ENCODE measurements around the gene CNOT6.

CNOT6 gene

DNA sequence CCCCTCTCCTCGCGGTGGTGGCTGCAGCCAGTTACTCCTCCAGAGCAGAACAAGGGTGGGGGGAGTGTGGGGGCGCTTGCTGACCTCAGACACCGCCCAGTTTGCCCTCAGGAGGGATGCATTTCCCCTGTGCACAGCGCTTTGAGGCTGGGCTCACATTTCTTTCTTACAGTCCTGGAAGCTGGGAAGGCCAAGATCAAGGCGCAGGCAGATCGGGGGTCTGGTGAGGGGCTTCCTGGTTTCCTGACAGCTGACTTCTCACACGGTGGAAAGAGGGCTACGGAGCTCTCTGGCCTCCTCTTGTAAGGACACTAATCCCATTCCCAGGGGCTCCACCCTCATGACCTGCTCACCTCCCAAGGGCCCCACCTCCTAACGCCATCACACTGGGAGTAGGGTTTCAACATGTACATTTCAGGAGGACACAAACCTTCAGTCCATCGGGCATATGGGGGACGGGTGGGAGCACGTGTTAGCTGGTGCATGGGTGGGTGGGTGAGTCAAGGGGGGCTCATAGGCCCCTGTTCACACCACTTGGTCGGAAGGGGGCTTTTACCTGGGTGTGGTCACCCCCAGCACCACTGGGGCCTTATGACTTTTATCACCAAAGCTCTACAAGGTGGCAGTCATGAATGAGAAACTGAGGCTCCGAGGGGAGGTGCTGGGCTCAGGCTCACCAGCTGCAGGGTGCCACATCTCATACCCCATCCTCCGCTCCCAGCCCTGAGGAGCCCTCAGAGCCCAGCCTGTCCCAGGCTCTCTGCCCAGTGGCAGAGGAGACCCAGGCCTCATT, 104.8 kb downstream of the CNOT6 start:
- in situ Hi-C loops (cut with MboI; ENCODE audit: low sequenced_read_pairs): no loop called here

GRCh38 chr5:180599590-180599914, 105.4 kb downstream of the CNOT6 start:
- in situ Hi-C loops (cut with MboI; ENCODE audit: low sequenced_read_pairs): no loop called here

GRCh38 chr5:180599981-180600553, 105.9 kb downstream of the CNOT6 start:
- in situ Hi-C loops (cut with MboI; ENCODE audit: low sequenced_read_pairs): no loop called here

DNA sequence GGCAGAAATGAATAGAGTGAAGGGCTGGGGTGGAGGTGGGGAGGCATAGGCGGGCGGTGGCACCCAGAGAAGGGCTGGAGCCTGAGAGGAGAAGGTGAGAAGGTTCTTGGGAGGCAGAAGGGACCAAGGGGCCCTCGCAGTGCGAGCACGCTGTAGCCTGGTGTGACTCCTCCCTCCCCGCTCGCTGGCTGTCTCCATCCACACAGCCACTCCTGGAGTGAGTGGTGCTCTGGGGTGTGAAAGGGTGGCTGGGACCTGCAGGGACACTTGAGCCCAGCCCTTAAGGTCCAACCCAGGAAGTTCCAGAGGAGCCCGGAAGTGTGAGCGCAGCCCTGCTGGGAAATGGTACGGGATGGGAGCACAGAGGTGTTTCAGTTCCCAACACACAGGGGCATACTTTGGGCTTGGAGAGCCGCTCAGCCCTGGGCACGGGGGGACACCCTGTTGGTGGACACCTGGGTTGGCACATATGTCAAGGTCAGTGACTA, 106.4 kb downstream of the CNOT6 start:
- in situ Hi-C loops (cut with MboI; ENCODE audit: low sequenced_read_pairs): no loop called here

GRCh38 chr5:180601591-180602480, 107.7 kb downstream of the CNOT6 start:
- in situ Hi-C loops (cut with MboI; ENCODE audit: low sequenced_read_pairs): no loop called here

- in situ Hi-C loops (cut with MboI; ENCODE audit: low sequenced_read_pairs): no loop called here
Observed at GRCh38 chr5:180602481-180603075, 108.4 kb downstream of the CNOT6 start.

- in situ Hi-C loops (cut with MboI; ENCODE audit: low sequenced_read_pairs): no loop called here
Observed at GRCh38 chr5:180603076-180603594, 109.0 kb downstream of the CNOT6 start.

GRCh38 chr5:180604271-180604670, 110.1 kb downstream of the CNOT6 start:
- in situ Hi-C loops (cut with MboI; ENCODE audit: low sequenced_read_pairs): no loop called here

- in situ Hi-C loops (cut with MboI; ENCODE audit: low sequenced_read_pairs): no loop called here
Observed at GRCh38 chr5:180605554-180606214, 111.5 kb downstream of the CNOT6 start.

- in situ Hi-C loops (cut with MboI; ENCODE audit: low sequenced_read_pairs): no loop called here
Observed at GRCh38 chr5:180606215-180606785, 112.1 kb downstream of the CNOT6 start.

- in situ Hi-C loops (cut with MboI; ENCODE audit: low sequenced_read_pairs): no loop called here
Observed at GRCh38 chr5:180607861-180608571, 113.8 kb downstream of the CNOT6 start.

DNA sequence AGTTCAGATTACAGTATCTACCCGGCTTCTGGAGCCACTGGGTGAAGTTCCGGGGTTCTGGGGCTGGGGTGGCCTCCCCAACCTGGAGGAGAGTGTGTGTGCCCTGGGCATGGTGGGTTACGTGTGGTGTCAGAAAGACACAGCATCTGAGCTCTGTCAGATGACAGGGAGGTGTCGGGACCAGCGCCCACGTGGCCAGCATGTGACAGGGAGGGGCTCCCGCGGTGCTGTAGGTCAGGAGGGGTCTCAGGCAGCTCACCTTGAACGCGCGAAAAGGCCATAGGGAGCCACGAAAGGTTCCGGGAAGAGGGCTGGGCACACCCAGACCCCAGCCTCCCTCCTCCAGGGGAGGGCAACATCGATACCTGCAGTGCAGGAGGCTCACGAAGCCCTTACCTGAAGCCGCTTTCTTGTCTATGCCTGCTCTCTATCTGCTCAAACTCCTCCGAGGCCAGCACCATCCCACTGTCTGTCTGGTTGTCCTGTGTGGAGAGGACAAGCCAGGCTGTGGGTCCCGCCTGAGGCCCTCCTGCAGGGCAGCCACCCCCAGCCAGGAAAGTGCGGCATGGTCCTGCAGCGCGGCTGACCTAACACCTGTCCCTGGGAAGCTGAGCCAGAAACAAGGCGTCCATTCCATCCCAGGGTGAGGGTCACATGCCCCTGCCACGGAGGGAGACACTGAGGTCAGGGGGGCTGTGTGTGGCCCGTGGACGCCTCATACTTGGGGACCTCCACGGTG, 114.6 kb downstream of the CNOT6 start:
- in situ Hi-C loops (cut with MboI; ENCODE audit: low sequenced_read_pairs): no loop called here

GRCh38 chr5:180609386-180609785, 115.2 kb downstream of the CNOT6 start:
- in situ Hi-C loops (cut with MboI; ENCODE audit: low sequenced_read_pairs): no loop called here

DNA sequence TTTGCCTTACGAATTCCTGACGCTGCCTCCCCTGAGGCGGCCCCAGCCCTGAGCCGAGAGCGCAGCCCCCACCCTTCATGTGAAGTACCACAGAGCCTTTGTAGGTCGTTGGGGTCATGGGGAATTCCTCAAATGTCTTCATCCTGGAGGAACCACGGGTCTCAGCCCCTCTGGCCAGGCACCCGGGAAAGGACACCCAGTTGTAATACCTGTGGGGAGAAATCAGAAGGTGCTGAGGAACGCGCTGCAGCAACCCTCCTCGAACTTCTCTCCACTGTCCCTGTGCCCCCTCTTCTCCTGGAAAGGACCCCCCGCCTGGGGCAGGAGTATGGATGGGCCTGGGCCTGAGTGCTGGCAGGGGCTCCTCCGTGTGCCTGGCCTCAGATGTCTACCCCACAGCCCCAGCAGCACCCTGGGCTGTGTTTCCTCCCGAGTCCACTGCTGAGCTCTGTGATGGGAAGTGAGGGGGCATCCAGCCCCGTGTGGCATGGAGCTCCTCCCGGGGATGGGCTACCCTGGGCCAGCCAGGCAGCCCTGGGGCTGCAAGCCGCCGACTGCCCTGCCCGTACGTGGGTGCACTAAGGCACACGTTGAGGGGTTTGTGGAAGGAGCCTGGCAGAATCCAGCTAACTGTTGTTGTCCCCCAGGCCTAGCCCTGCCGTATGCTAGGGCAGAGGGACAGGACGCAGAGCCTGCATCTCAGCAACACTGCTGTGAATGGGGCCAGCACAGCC, 115.8 kb downstream of the CNOT6 start:
- in situ Hi-C loops (cut with MboI; ENCODE audit: low sequenced_read_pairs): no loop called here

DNA sequence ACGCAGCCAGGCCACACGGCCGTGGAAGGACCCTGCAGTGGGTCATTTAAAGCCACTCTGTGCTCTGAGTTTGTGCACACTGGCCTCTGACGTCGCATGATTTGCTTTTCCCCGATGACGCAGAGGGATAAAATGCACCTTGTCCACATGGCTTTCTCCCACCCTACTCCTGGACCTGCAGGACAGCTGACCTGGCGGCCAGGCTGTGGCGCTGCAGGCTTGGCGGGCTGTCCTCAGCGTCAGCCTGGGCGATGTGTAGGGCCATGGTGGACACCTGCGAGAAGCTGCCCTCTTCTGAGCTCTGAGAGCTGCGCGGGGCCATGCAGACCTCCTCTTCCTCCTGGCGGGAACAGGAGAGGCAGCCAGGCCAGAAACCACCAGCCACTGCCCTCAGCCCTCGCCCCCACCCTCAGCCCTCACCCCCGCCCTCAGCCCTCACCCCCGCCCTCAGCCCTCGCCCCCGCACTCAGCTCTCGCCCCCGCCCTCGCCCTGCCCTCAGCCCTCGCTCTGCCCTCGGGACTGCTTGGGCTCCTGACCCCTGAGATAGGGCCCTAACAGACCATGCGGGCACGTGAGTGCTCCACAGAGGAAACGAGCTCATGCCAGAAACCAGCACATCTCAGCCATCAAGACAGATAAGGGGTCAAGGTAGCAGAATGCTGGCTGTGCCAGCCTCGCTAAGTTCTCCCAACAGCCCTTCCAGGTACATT, 117.1 kb downstream of the CNOT6 start:
- in situ Hi-C loops (cut with MboI; ENCODE audit: low sequenced_read_pairs): no loop called here

DNA sequence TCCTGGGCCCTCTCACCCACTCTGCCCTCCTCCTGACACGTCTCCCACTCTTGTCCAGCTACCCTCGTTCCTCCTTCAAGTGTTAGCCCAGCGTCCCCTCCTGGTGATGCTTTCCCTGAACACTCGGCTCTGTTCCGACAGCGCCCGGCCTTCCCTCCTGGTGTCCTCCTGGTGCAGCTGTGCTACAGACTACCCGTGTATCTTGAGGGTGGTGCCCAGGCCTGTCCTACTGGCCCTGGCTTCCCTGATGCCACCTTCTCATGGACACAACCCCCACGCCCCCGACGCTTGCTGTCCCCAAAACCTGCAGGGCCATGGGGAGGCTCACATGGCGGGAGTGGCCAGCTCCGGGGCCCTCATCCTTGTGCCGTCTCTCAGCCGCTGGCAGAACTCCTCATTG, 118.5 kb downstream of the CNOT6 start:
- in situ Hi-C loops (cut with MboI; ENCODE audit: low sequenced_read_pairs): no loop called here

- in situ Hi-C loops (cut with MboI; ENCODE audit: low sequenced_read_pairs): no loop called here
Observed at GRCh38 chr5:180613188-180613813, 119.1 kb downstream of the CNOT6 start.

Data from hTERT RPE-1 (cell line).